HepG2 (cell line): Measurements from ENCODE around the gene SLC2A4. TPM values are rescaled to one million over a fixed set of nuclear protein-coding genes. Genes with fewer than 3 reads are reported as not detected.

Experiments used
- ARID3A ChIP-seq: IDR thresholded peaks from 2 replicates; pipeline ENCODE4 v1.6.1; 2012; ENCODE audit warnings: low read depth, low read length, improper control_type of control experiment
- ARNT2 ChIP-seq: sonication (generic); formaldehyde crosslinking; IDR thresholded peaks from 2 replicates; pipeline ENCODE4 v1.8.0; 2022; ENCODE audit warnings: mild to moderate bottlenecking, low read depth, missing genetic modification reagents, moderate library complexity
- FOXA1 ChIP-seq, 2 experiments: fragments of 450-650 bp in 1 of 2; sonication (generic) in 1 of 2; formaldehyde crosslinking in 1 of 2; IDR thresholded peaks; 2 replicates each; pipeline versions ENCODE4 v1.4.0 to v1.6.1; 2016 to 2020; ENCODE audit warnings: missing genetic modification reagents in 1 of 2
- GTF3A ChIP-seq: sonication (generic); formaldehyde crosslinking; conservative IDR thresholded peaks from 2 replicates; pipeline ENCODE4 v1.4.0; 2020; ENCODE audit warnings: mild to moderate bottlenecking, missing genetic modification reagents
- KAT2B ChIP-seq: fragments of 150-350 bp; IDR thresholded peaks from 2 replicates; pipeline ENCODE4 v1.6.1; 2014; ENCODE audit warnings: low read depth, low read length, borderline replicate concordance
- KLF11 ChIP-seq: IDR thresholded peaks from 2 replicates; pipeline ENCODE4 v1.6.1; 2016; ENCODE audit warnings: missing compliant biosample characterization
- MLX ChIP-seq: IDR thresholded peaks from 2 replicates; pipeline ENCODE4 v1.6.1; 2016
- NKX3-1 ChIP-seq: sonication (generic); formaldehyde crosslinking; IDR thresholded peaks from 2 replicates; pipeline ENCODE4 v1.5.0; 2020; ENCODE audit warnings: missing genetic modification reagents
- PHF5A ChIP-seq: IDR thresholded peaks from one replicate; pipeline ENCODE4 v1.6.1; 2018; ENCODE audit warnings: low read depth, missing genetic modification reagents; ENCODE audit not compliant: unreplicated experiment
- RBM39 ChIP-seq: fragments of 200-400 bp; formaldehyde crosslinking; IDR thresholded peaks from one replicate; pipeline ENCODE4 v1.6.1; 2018; ENCODE audit warnings: antibody characterized with exemption, mild to moderate bottlenecking, low read depth, low read length; ENCODE audit not compliant: poor library complexity, severe bottlenecking
- RCOR2 ChIP-seq: IDR thresholded peaks from 2 replicates; pipeline ENCODE4 v1.6.1; 2016; ENCODE audit warnings: missing biosample characterization, missing genetic modification reagents
- RELA ChIP-seq: sonication (generic); formaldehyde crosslinking; IDR thresholded peaks from 2 replicates; pipeline ENCODE4 v1.4.0; 2020; ENCODE audit warnings: missing genetic modification reagents
- RFXAP ChIP-seq: sonication (generic); formaldehyde crosslinking; IDR thresholded peaks from 2 replicates; pipeline ENCODE4 v1.4.0; 2020; ENCODE audit warnings: missing genetic modification reagents, borderline replicate concordance
- SIX1 ChIP-seq: sonication (generic); formaldehyde crosslinking; IDR thresholded peaks from 2 replicates; pipeline ENCODE4 v1.4.0; 2020; ENCODE audit warnings: missing genetic modification reagents, borderline replicate concordance
- SOX5 ChIP-seq: IDR thresholded peaks from 2 replicates; pipeline ENCODE4 v1.6.1; 2016; ENCODE audit warnings: borderline replicate concordance
- SP140L ChIP-seq: sonication (generic); formaldehyde crosslinking; IDR thresholded peaks from 2 replicates; pipeline ENCODE4 v1.4.0; 2020; ENCODE audit warnings: missing genetic modification reagents, borderline replicate concordance
- TBX2 ChIP-seq: sonication (generic); formaldehyde crosslinking; IDR thresholded peaks from 2 replicates; pipeline ENCODE4 v1.5.0; 2020; ENCODE audit warnings: missing genetic modification reagents, mild to moderate bottlenecking, borderline replicate concordance
- TEF ChIP-seq: sonication (generic); formaldehyde crosslinking; IDR thresholded peaks from 2 replicates; pipeline ENCODE4 v1.5.0; 2020; ENCODE audit warnings: missing genetic modification reagents
- ZBTB39 ChIP-seq: sonication (generic); formaldehyde crosslinking; IDR thresholded peaks from 2 replicates; pipeline ENCODE4 v1.5.0; 2020; ENCODE audit warnings: missing genetic modification reagents
- ZBTB7B ChIP-seq: sonication (generic); formaldehyde crosslinking; IDR thresholded peaks from 2 replicates; pipeline ENCODE4 v1.4.0; 2020; ENCODE audit warnings: missing genetic modification reagents
- ZNF17 ChIP-seq: sonication (generic); formaldehyde crosslinking; IDR thresholded peaks from 2 replicates; pipeline ENCODE4 v1.5.0; 2020; ENCODE audit warnings: mild to moderate bottlenecking, missing genetic modification reagents
- ZNF616 ChIP-seq: sonication (generic); formaldehyde crosslinking; IDR thresholded peaks from 2 replicates; pipeline ENCODE4 v1.5.0; 2020; ENCODE audit warnings: low read depth, mild to moderate bottlenecking, missing genetic modification reagents
- ZNF639 ChIP-seq: conservative IDR thresholded peaks from 2 replicates; pipeline ENCODE4 v1.6.1; 2018; ENCODE audit warnings: missing genetic modification reagents
- polyA plus RNA-seq, 8 experiments: library from polyadenylated mRNA; depleted of rRNA in 3 of 8; stranded (reverse) in 7 of 8; unstranded in 1 of 8; fragments of >200 nt; fragmentation: Illumina TruSeq in 4 of 8; extraction: Trizol in 4 of 8; gene quantifications; 2 replicates each; pipeline versions ENCODE4 v1.2.1 to v1.2.3, GENCODE V29; 2011 to 2016; ENCODE audit warnings: low read depth in 4 of 8, missing spikeins in 1 of 8, mixed read lengths in 1 of 8; ENCODE audit not compliant: insufficient read depth in 1 of 8
- total RNA-seq, 5 experiments: library from RNA; depleted of rRNA; stranded (reverse); fragments of >200 nt; fragmentation: Illumina TruSeq; extraction: Trizol; gene quantifications; 2 replicates each; pipeline ENCODE4 v1.2.3, GENCODE V29; 2016; ENCODE audit warnings: low read depth in 1 of 5

The SLC2A4 gene
- total and polyA plus RNA-seq, 2 of the 13 experiments (the other 11 are each of a cell fraction or from before 2014, with no cell fraction given) = 4.9 to 5.8 TPM

- TF ChIP-seq ZNF639 = peak; percentile 44; the same call in 1 of the 2 replicates
- TF ChIP-seq FOXA1 (IDR thresholded peaks at IDR 0.05) = no peak
- TF ChIP-seq FOXA1 (CRISPR knock-in tag; IDR thresholded peaks at IDR 0.05) = no peak
- no peak for TF ChIP-seq TBX2 (CRISPR knock-in tag)
- peak; percentile 63 for TF ChIP-seq ARID3A
- no peak for TF ChIP-seq ZBTB39
- no peak for TF ChIP-seq RFXAP (CRISPR knock-in tag)
- no peak for TF ChIP-seq SIX1 (CRISPR knock-in tag)
- TF ChIP-seq MLX (CRISPR knock-in tag) = no peak
- TF ChIP-seq RBM39 = no peak
- TF ChIP-seq GTF3A (CRISPR knock-in tag) = no peak
- no peak for TF ChIP-seq SOX5 (CRISPR knock-in tag)
- no peak for TF ChIP-seq ARNT2 (CRISPR knock-in tag)
- no peak; the same call in 1 of the 2 replicates for TF ChIP-seq ZBTB7B (CRISPR knock-in tag)
- TF ChIP-seq RCOR2 = 0 out of 2 replicates have a peak, but pooled peaks have one; percentile 16
- no peak for TF ChIP-seq KAT2B
- TF ChIP-seq ZNF17 (CRISPR knock-in tag) = no peak
- TF ChIP-seq KLF11 (CRISPR knock-in tag) = no peak
- TF ChIP-seq TEF (CRISPR knock-in tag) = no peak
- no peak for TF ChIP-seq NKX3-1 (CRISPR knock-in tag)
- no peak for TF ChIP-seq RELA
- TF ChIP-seq ZNF616 (CRISPR knock-in tag) = no peak
- TF ChIP-seq PHF5A (CRISPR knock-in tag) = no peak
- no peak for TF ChIP-seq SP140L (CRISPR knock-in tag)
These were observed 22.6 kb upstream of the SLC2A4 start (continued) for GRCh38 chr17:7258731-7259554.
